Heart left ventricle (tissue), 13 donors: ENCODE results near the gene RNF6.

ENCODE experiments used
- POLR2A ChIP-seq, 2 donors: fragments of 450-650 bp; IDR thresholded peaks; one replicate each; pipeline ENCODE4 v1.6.1; 2017; ENCODE audit warnings: antibody characterized with exemption in 2 of 2, mild to moderate bottlenecking in 2 of 2, moderate library complexity in 2 of 2
- TF ChIP-seq, protein P1 (sequence below), 12 donors: fragments of 200-600 bp; sonication (generic) in 4 of 12; IDR thresholded peaks; one replicate each; pipeline versions ENCODE4 v1.5.0 to v1.8.0; 2018 to 2022; ENCODE audit warnings: antibody characterized with exemption in 12 of 12, mild to moderate bottlenecking in 5 of 12
- donor health status: ischemic (EF 13 %, LVEDD 7.1; RV severe dilation, severe dysfunction).
- donor health status: DM: no; HTN: yes; CAD: no.
- donor health status: DM: no; HTN: no; CAD: no.
- donor health status: ischemic (EF 25% LVEDD 6.9; RV normal size, moderate dysfunction).
- donor health status: ischemic (EF 25% LVEDD 5.7; RV mildly dilated, moderate dysfunction).
- donor health status: ischemic (EF 35%, LVEDD 5.7; RV mildly dilated, moderate dysfunction).
- donor health status: nonischemic (EF 11% LVEDD 7.7; RV severe dilation, severe dysfunction).
- donor health status: DM: yes; HTN: yes; CAD: no.
- donor health status: PGD.
- donor health status: ischemic (EF 29% LVEDD 5.4; RV normal size, mild dysfunction).
- donor health status: nonischemic (EF 23%, LVEDD 6.1; RV moderate dilation, normal function).

DNA sequence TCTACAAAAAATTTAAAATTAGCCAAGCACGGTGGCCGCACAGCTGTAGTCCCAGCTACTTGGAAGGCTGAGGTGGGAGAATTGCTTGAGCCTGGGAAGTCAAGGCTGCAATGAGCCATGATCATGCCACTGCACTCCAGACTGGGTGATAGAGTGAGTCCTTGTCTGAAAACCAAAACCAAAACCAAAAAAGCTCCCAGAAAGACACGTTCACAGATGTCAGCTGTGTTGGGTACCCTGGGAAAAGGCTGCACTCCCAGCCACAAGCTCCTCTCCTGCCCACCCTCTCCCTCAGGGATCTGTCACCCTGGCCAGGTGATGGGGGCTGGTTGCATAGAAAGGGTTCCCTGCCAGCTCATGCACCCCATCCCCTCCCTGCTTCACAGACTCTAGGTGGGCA lies 53.3 kb downstream of the RNF6 start:
- TF ChIP-seq, protein P1, sequence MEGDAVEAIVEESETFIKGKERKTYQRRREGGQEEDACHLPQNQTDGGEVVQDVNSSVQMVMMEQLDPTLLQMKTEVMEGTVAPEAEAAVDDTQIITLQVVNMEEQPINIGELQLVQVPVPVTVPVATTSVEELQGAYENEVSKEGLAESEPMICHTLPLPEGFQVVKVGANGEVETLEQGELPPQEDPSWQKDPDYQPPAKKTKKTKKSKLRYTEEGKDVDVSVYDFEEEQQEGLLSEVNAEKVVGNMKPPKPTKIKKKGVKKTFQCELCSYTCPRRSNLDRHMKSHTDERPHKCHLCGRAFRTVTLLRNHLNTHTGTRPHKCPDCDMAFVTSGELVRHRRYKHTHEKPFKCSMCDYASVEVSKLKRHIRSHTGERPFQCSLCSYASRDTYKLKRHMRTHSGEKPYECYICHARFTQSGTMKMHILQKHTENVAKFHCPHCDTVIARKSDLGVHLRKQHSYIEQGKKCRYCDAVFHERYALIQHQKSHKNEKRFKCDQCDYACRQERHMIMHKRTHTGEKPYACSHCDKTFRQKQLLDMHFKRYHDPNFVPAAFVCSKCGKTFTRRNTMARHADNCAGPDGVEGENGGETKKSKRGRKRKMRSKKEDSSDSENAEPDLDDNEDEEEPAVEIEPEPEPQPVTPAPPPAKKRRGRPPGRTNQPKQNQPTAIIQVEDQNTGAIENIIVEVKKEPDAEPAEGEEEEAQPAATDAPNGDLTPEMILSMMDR (IDR thresholded peaks at IDR 0.05), result no peak
- no peak for TF ChIP-seq POLR2A (IDR thresholded peaks at IDR 0.05)
